ENCODE measurements around the gene HLA-DRA. TPM values are rescaled to one million over a fixed set of nuclear protein-coding genes. Genes with fewer than 3 reads are reported as not detected.

Gene HLA-DRA
- total and polyA plus RNA-seq, 2 donors from 2014 or later = 489 to 607 TPM

GRCh38 chr6:32459781-32460424, 20.2 kb downstream of the HLA-DRA start:
- FAIRE-seq (no peak), DNase-seq (peak in 1 of 5 donors; percentile 67)

DNA sequence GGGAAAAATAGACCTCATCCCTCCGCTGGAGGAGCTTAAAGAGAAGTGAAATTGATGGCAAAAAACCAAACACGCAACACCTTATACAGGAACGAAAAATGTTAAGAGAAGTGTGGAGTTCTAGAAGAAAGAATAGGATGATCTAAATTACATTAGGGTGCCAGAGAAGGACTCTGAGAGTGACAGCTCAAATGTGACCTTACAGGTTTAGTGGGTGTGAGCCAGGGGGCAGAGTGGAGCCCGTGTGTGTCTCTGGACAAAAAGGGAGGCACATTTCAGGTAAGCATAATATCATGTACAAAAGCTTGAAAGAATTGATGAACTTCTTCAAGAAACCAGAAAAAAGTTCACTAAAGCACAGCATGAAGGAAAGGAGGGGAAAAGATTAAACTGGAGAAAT, 20.8 kb downstream of the HLA-DRA start:
- TF ChIP-seq, protein P1, sequence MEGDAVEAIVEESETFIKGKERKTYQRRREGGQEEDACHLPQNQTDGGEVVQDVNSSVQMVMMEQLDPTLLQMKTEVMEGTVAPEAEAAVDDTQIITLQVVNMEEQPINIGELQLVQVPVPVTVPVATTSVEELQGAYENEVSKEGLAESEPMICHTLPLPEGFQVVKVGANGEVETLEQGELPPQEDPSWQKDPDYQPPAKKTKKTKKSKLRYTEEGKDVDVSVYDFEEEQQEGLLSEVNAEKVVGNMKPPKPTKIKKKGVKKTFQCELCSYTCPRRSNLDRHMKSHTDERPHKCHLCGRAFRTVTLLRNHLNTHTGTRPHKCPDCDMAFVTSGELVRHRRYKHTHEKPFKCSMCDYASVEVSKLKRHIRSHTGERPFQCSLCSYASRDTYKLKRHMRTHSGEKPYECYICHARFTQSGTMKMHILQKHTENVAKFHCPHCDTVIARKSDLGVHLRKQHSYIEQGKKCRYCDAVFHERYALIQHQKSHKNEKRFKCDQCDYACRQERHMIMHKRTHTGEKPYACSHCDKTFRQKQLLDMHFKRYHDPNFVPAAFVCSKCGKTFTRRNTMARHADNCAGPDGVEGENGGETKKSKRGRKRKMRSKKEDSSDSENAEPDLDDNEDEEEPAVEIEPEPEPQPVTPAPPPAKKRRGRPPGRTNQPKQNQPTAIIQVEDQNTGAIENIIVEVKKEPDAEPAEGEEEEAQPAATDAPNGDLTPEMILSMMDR (IDR thresholded peaks at IDR 0.05; ENCODE audit: borderline replicate concordance, extremely low read depth, insufficient read depth) = no peak
- H3K4me3 ChIP-seq (ENCODE audit: low read length in 3 of 3) = no peak overlapping the region
- H3K4me1 ChIP-seq (ENCODE audit: control insufficient read depth in 2 of 3, insufficient read depth in 2 of 3, low read depth in 1 of 3, low read length in 3 of 3) = no peaks in the 10 kb centered on the region
- intact Hi-C loops (cut with DNase I) = no loop called here
- FAIRE-seq = no peak
- no peak overlapping the region for H3K27ac ChIP-seq (ENCODE audit: low read depth in 2 of 2, low read length in 2 of 2)
- no peak for DNase-seq
- no peak overlapping the region for H3K9ac ChIP-seq (ENCODE audit: low read length in 3 of 3)
- H3K9me3 ChIP-seq (ENCODE audit: control insufficient read depth in 2 of 3, insufficient read depth in 1 of 3, low read length in 3 of 3) = no peaks in the 10 kb centered on the region
- H3K27me3 ChIP-seq (ENCODE audit: control insufficient read depth, insufficient read depth, low read length) = no peaks in the 10 kb centered on the region
- H3K36me3 ChIP-seq (ENCODE audit: control insufficient read depth in 2 of 3, insufficient read depth in 3 of 3, low read length in 3 of 3) = no peaks in the 10 kb centered on the region

More at GRCh38 chr6:32459781-32460424, 20.2 kb downstream of the HLA-DRA start:
- H3K36me3 ChIP-seq (ENCODE audit: control insufficient read depth in 2 of 3, insufficient read depth in 3 of 3, low read length in 3 of 3) = no peaks in the 10 kb centered on the region
- no peaks in the 10 kb centered on the region for H3K4me1 ChIP-seq (ENCODE audit: control insufficient read depth in 2 of 3, insufficient read depth in 2 of 3, low read depth in 1 of 3, low read length in 3 of 3)
- H3K9me3 ChIP-seq (ENCODE audit: control insufficient read depth in 2 of 3, insufficient read depth in 1 of 3, low read length in 3 of 3) = no peaks in the 10 kb centered on the region
- peak overlapping the region in 1 of 3 donors; percentile 44 for H3K4me3 ChIP-seq (ENCODE audit: low read length in 3 of 3)
- no peak overlapping the region for H3K27ac ChIP-seq (ENCODE audit: low read depth in 2 of 2, low read length in 2 of 2)
- H3K27me3 ChIP-seq (ENCODE audit: control insufficient read depth, insufficient read depth, low read length) = no peaks in the 10 kb centered on the region
- intact Hi-C loops (cut with DNase I) = no loop called here
- TF ChIP-seq, protein P1 (IDR thresholded peaks at IDR 0.05; ENCODE audit: borderline replicate concordance, extremely low read depth, insufficient read depth) = no peak
- no peak overlapping the region for H3K9ac ChIP-seq (ENCODE audit: low read length in 3 of 3)

DNA sequence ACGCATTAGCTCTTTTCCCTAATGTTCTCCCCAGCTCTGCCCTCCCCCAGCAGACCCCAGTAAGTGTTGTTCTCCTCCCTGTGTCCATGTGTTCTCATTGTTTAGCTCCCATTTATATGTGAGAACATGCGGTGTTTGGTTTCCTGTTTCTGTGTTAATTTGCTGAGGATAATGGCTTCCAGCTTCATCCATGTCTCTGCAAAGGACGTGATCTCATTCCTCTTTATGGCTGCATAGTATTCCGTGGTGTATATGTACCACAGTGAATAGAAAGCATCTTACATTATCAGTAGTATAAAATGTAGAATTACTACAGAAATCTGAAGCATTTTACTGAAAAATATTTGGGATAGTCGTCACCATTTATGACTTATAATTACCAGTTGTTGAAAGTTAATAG, 21.8 kb downstream of the HLA-DRA start:
- H3K4me1 ChIP-seq (ENCODE audit: control insufficient read depth in 2 of 3, insufficient read depth in 2 of 3, low read depth in 1 of 3, low read length in 3 of 3) = no peaks in the 10 kb centered on the region
- H3K9me3 ChIP-seq (ENCODE audit: control insufficient read depth in 2 of 3, insufficient read depth in 1 of 3, low read length in 3 of 3) = no peaks in the 10 kb centered on the region
- no peak for DNase-seq
- no peak overlapping the region for H3K4me3 ChIP-seq (ENCODE audit: low read length in 3 of 3)
- H3K27me3 ChIP-seq (ENCODE audit: control insufficient read depth, insufficient read depth, low read length) = no peaks in the 10 kb centered on the region
- no peak overlapping the region for H3K27ac ChIP-seq (ENCODE audit: low read depth in 2 of 2, low read length in 2 of 2)
- no peak overlapping the region for H3K9ac ChIP-seq (ENCODE audit: low read length in 3 of 3)
- TF ChIP-seq, protein P1 (IDR thresholded peaks at IDR 0.05; ENCODE audit: borderline replicate concordance, extremely low read depth, insufficient read depth) = no peak
- intact Hi-C loops (cut with DNase I) = no loop called here
- no peak for FAIRE-seq
- H3K36me3 ChIP-seq (ENCODE audit: control insufficient read depth in 2 of 3, insufficient read depth in 3 of 3, low read length in 3 of 3) = no peaks in the 10 kb centered on the region
